Hematopoietic multipotent progenitor cell treated with erythropoietin and hydrocortisone succinate and interleukin-3 and kit ligand, for 4 days (in vitro differentiated cells): ENCODE results near the gene MEGF10.
"Not testable (repeated sequence)": the region's sequence is repeated elsewhere in the genome, so short reads cannot be mapped to it uniquely, and the experiment has no call there.

ENCODE experiments used
- DNase-seq: peaks from one replicate; pipeline ENCODE4 v3.0.0-alpha.2; 2015

Gene MEGF10

DNA sequence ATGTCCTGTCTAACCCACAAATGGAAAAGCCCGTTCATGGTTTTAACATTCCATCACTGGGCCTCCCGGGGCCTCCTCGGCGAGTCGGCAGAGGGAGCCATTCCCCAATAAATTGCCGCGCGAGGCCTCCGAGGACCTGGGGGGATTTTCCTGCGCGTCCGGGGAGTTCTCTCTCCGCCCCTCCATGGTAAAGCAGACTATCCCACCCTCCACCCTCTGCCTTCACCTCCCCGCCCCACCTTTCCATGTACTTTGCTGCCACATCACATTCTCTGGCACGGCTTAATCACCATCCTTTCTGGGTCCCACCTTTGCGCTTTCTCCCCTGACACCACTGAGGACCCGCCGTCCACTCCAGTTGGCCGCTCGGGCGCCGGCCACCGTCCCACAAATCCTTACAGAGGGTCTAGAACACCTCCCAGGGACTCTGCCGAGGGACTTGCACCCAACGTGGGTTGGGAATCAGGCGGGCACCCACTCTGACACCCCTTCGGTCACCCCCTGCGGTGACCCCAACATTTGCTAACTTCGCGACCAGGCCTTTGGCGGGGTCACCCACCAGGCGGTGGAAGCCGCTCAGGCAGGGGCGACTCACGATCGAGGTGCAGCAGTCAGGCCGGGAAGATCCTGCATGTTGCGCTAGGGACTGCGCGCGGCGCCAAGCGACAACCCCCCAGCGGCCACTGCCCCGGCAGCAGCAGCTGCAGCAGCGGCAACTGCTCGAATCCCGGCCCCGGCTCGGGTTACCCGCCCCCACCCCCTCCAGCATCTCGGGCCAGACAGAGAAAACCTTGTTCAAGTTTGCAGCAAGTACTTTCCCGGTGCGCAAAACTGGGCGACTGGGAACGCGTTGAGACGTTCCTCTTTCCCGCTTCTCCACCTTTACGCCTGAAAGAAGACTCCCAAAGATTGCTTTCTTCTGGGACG lies at the start of gene MEGF10:
MEGF10 (plus strand) TSS at position 778 of the 927 bp plus-strand sequence. CDS start 40,513 bp downstream, outside the sequence.
- DNase-seq: peak; percentile 62

DNA sequence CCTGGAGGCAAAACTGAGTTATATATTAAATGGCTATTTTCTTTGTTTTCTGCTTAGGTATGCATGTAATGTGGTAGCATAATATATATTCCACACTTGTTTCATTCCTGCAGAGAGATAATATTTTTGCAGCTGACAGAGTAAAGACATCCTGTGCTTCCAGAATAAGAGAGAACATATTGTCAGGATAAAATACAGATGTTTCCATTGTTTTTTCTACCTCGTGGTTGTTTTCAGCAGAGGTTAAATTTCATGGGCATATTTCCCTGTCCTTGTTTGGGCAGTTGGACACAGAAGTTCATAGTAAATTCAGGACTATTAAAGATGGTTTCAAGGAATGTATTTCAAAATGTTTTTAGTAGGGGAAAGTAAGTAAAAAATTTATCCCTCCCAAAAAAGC lies 47.6 kb upstream of the MEGF10 start:
- DNase-seq: no peak

DNA sequence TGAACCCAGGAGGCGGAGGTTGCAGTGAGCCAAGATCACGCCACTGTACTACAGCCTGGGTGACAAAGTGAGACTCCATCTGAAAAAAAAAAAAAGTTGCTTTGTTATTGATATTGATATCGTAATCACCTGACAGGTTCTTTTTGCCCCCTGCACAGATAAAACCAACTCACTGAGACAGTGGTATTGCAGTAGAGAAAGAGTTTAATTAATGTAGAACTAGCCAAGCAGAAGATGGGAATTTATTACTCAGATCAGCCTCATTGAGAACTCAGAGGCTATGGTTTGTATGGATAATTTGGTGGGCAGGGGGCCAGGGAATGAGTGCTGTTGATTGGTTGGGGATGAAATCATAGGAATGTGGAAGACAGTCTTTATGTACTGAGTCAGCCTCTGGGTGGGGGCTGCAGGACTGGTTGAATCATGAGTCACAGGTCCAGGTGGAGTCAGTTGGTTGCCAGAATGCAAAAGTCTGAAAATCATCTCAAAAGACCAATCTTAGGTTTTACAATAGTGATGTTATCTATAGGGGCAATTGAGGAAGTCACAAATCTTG lies 35.8 kb upstream of the MEGF10 start:
- no peak for DNase-seq

DNA sequence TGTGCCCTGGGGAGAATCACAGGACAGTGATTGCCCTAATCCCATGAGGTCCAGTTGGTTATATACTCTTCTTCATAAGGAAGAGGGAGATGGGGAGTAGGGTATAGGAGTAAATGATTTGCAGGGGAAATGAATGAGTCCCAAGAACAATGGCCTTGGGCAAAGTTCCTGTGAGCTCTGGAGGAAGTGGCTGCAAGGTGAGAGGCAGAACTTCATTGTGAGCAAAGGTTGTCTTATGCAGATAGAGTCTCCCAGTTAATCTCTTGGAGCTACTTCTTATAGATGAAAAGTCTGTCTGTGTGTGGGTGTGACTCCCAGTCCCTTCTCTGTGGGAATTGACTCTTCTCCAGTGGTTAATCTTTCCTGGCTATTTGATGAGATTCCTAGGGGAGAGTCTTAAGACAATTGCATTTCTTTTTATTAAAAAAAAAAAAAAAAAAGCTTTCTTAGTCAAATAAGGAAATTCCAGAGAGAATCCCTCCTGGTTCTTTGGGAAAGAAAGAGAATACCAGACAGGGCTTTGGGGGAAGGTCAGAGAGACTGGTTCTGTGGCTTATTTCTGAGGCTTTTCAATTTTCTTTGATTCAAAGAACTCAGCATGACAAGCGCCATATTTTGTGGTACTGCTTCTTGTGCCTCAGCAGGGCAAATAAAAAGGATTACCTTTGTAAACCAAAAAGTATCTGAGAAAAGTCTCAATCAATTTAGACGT lies 33.6 kb upstream of the MEGF10 start:
- DNase-seq: no peak

DNA sequence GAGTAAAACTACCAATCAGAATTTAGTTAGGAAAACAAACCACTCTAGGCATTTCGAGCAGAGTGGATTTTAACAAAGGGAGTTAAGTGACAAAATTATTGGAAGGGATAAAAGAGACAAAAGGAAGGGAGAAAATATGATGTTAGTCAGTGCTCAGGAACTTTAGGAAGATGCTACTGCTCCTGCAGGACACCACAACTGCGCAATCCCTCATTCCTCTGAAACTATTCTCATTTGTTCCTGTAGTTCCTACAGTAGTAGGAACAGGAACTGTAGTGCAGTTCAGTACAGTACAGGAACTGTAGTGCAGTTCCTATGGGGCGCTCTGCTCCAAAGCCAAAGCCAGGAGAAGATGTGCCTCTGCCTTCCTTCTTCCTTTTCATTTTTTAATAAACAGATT lies 29.9 kb upstream of the MEGF10 start:
- DNase-seq: no peak

DNA sequence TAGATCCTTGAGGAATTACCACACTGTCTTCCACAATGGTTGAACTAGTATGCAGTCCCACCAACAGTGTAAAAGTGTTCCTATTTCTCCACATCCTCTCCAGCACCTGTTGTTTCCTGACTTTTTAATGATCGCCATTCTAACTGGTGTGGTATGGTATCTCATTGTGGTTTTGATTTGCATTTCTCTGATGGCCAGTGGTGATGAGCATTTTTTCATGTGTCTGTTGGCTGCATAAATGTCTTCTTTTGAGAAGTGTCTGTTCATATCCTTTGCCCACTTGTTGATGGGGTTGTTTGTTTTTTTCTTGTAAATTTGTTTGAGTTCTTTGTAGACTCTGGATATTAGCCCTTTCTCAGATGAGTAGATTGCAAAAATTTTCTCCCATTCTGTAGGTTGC lies 25.1 kb upstream of the MEGF10 start:
- DNase-seq: not testable (repeated sequence)

DNA sequence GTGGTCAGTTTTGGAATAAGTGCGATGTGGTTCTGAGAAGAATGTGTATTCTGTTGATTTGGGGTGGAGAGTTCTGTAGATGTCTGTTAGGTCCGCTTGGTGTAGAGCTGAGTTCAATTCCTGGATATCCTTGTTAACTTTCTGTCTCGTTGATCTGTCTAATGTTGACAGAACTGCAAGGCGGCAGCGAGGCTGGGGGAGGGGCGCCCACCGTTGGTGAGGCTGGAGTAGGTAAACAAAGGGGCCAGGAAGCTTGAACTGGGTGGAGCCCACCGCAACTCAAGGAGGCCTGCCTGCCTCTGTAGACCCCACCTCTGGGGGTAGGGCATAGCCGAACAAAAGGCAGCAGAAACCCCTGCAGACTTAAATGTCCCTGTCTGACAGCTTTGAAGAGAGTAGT lies 22.3 kb upstream of the MEGF10 start:
- DNase-seq: not testable (repeated sequence)

DNA sequence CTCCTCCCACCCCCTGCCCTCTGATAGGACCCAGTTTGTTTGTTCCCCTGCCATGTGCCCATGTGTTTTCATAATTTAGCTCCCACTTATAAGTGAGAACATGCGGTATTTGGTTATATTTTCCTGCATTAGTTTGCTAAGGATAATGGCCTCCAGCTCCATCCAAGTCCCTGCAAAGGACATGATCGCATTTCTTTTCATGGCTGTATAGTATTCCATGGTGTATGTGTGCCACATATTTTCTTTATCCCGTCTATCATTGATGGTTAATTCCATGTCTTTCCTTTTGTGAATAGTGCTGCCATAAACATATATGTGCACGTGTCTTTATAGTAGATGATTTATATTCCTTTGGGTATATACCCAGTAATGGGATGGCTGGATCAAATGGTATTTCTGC lies 19.9 kb upstream of the MEGF10 start:
- not testable (repeated sequence) for DNase-seq

DNA sequence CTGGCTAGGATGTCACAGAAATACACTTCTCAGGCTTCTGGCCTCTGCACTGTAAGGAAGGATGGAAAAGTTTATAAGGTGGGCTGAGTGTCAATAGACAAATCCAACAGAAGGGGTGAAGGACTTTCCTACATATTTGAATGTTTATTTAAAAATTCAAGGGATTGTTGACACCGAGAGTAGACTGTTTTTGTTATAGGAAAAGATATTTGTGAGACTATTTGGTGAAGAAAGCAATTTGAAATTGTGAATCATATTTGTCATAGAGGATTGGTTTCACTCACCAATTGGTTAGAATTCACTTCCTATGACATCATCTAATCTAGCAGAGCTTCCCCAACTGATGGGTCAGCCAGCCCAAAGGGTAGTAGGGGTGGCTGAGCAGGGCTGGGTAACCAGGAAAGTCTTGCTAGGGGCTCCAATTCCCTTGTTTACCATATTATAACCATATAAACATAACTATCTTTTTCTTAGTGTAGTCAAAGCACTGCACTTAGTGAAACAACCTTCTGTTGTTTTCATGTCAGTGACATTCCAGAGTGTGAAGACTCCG lies 14.9 kb upstream of the MEGF10 start:
- no peak for DNase-seq

DNA sequence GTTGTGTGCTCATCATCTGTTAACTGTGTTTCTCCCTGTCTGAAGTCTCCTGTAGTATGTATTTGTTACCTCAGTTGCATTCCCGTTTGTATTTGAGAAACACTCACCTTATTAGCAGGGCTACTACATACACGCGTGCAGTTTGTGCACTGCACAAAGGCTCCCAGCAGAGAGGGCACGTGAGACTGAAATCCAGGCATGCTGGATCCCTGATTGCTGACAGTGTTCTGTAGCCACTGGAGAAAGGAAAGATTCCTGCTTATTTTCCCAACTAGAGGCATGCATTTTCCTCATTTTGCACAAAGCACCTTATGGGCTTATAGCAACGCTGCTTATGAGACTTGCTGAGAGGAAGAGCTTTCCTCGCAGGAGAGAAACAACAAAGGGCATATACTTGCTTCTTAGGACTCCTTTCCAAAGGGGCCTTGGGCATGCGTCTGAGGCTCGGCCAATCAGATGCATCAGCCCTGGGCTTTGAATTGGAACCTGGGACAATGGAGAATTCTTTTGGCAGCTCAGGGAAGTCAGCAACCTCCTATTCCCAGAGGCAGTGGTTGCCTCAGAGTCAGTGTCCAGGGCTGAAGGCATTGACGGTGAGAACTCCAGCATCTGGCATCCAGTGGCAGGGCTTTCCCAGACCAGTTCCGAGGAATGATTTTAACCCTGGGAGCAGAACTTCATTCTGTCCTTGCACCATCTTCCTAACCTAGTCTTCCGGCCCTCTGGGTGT lies 9.9 kb upstream of the MEGF10 start:
- no peak for DNase-seq

DNA sequence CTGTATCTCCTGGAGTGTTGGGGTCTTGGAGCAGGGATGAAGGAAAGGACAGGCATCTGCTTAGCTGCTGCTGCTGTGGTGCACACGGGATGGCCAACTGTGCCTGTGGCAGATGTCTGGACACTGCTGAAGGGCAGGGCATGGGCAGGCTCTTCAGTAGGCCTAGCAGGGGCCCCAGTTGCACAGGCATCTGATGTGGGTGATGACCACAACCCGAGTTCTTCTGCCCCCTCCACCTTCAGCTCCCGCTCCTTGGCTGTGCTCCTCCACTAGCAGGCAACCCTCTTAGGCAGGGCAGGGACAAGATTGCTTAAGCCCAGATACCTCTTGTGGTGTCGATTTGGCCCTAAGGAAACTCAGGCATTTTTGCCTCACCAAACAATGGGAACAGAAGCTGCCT lies 9.0 kb upstream of the MEGF10 start:
- no peak for DNase-seq

DNA sequence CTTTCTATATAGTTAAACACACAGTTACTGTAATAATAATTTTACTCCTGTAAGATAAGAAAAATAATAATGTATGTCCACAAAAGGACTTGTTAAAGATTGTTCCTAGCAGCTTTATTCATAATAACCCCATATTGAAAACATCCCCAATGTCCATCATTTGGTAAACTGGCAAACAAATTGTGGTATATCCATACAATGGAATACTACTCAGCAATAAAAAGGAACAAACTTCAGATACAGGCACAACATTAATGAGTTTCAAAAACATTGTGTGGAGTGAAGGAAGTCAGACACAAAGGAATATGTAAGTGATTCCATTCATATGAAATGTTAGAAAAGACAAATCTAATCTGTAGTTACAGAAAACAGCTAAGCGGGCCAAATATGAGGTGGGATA lies 1.9 kb upstream of the MEGF10 start:
- DNase-seq: no peak

DNA sequence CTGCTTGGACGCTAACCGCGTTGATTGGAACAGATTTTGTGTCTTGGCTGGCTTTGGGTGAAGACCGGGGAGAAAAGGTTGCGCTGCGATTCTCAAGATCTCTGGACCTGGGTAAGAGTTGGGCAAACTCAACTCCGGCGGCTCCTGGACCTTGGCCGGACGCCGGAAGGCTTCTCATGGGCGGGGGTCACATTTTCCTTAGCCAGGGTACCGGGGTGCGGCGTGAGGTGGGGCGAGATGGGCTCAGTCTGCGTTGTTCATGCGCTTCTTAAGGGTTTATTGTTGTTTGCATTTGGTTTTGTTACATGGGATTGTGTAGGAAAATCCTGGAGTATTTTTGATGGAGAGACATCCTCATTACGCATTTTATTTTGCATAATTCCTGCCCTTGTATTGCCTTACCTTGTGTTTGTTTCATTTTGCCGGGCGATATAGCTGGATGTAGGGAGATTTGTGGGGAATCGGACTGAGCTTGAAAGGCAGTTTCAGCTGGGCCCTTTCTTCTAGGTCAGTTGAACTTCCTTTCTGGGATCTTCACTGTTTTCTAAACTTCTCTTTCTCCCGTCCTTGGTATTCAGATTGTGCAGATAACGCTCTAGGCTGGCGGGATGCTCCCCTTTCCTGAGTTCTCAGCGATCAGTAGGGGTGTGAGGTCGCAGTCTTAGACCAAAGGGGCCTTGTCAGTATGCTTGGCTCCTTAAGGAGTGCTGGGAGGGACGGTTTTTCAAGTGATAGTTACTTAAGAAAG lies 524 bp downstream of the MEGF10 start:
- no peak for DNase-seq

DNA sequence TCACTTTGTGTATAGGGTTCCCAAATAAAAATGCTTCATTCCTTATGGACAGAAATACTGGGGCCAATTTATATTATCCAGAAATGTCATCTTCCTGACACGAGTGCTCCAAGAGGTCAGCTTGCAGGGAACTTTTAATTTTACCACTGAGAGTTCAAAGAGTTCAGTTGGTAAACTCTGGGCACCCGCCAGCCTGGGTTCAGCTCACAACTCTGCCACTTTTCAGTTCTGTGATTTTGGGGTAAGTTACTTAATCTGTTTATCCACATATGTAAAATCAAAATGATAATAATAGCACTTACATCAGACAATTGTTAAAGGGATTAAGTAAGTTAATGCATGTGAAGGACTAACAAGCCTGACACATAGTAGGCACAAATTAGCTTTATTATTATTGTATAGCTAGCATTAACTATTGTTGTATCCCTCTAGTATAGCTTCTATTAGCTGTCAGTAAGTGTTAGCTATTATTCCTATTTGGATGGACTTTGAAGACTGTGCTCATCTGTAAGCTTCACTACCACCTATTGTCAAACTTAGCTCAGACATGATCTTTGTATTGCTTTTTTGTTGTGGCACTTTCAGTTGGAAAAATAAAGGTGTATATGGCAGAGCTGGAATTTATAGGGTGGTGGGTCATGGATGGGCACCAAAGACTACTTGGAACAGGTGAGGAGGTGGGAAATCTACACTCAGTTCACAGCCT lies 1.6 kb downstream of the MEGF10 start:
- DNase-seq: no peak

DNA sequence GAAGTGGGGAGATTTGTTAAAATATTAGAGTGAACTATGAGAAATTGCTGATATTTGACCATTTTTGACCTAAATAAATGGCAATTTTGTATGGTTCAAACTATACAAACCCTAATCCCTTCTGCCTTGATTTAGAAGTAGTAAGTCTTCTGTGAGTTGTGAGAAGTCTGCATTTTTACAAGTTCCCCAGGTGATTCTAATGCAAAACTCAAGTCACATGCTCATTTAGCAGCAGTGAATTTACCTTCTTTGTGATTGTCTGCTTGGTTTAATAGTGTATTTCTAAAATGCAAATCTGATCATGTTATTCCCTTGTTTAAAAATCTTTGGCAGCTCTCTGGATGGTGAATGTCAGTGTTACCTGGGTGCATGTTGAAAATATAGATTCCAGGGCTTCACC lies 2.8 kb downstream of the MEGF10 start:
- DNase-seq: no peak

DNA sequence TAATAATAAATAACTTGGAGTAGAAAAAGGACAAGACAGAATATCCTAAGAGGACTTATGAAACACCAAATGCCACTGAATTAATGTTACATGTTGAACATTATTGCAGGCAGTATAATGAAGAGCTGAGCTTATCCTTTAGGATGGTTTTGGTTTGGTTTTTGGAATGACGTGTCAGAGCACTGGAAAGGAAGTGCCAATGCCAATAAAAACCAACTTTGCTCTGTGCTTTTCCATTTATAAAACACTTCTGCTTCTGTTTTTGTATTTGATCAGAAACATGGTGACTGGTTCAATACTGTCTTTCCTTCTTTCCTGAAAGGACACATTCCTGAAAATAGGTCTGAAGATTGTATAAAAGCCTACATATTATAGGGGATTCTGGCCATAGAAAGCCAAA lies 4.2 kb downstream of the MEGF10 start:
- DNase-seq: no peak

DNA sequence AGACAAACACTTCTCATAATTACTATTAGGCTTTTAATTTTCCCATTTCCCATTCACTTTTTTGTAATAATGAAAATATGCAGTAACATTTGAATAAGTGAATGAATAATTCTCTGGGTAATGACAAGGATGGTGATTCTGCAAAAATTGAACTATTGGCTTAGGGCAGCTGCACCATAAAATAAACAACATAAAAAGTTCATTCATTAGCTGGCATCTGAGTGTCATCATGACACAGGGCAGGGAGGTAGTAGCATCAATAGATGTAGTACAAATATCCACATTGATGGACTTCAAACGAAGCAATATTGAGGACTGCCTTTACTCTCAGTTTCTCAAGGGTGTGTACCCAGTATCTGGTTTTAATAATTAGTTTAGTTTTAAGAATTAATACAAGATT lies 4.9 kb downstream of the MEGF10 start:
- no peak for DNase-seq

DNA sequence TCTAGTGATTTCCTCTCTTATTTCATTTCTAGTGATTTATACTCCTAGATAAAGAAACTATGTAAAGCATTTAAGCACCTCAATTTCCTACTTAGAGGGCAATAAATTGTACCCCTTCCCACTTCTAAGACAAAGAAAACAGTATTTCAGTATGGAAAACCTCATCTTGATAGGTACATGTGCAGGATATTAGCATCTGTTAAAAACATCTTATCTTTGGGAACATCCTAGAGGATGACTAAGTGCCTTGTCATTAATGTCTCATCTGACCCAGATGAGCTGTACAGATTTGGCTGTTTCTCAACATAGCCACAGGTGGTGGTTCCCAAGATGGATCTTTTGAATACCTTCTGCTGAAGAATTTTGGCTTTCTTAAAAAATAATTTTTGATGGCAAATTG lies 5.7 kb downstream of the MEGF10 start:
- DNase-seq: no peak

DNA sequence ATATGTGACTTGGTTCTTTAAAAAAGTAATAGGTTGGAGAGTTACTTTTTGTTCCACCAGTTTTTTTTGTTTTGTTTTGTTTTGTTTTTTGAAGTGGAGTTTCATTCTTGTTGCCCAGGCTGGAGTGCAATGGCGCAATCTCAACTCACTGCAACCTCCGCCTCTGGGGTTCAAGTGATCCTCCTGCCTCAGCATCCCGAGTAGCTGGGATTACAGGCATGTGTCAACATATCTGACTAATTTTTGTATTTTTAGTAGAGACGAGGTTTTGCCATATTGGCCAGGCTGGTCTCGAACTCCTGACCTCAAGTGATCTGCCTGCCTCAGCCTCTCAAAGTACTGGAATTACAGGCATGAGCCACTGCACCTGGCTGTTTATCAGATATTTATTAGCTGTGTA lies 6.3 kb downstream of the MEGF10 start:
- not testable (repeated sequence) for DNase-seq

DNA sequence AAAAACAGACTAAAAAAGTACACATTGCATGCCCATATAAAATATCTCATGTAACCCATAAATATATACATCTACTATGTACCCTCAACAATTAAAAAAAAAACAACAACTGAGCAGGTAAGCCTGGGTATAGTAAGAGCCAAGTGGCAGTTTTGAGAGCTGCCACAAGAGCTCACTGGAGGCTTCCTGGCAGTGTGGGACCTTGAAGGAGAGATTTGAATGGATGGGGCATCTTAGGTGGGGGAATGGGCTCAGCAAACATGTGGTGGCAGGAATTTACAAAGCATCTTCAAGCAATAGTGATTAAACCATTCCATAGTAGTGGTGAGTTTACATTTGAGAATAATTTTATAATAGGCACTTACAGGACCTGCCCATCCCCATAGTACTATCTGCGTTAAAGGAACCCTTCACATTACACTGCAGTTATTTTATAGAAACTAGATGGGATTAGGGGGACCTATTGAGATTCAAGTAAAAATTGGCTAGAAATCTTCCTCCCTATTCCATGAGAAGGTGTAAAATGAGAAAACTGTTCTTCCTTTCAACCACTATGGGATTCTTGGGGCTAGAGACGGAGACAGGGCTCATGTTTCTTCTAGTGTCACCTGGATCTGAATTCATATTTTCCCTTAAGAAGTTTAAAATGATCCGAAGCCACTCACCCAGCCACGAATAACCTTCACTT lies 6.9 kb downstream of the MEGF10 start:
- DNase-seq: no peak

DNA sequence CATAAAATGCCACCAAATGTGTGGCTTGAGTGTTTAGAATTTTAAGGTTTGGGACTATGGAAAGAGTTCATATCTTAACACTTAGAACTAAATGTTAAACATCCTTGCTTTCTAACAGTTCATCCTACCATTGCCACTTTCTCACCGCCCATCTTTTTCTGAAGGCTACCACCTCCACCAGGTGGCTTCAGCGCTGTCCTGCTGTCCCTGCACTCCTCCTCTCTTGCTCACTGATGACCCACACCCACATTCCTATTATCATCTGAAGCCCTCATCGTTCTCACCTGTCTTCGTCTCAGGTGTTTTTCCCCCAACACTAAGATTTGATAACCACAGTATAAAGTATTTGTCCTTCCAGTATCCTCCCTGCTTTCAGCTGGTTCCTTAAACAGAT lies 7.4 kb downstream of the MEGF10 start:
- DNase-seq: no peak
